Activated naive CD8-positive, alpha-beta T cell treated with anti-CD3 and anti-CD28 coated beads, Interleukin-2, amount 50 U/mL, for 16 hours (primary cell): ENCODE data around the gene MYL9.

ENCODE experiments used
- DNase-seq: peaks from one replicate; pipeline ENCODE4 v3.0.0-alpha.2; 2020; ENCODE audit warnings: low read depth, low spot score

MYL9 gene

DNA sequence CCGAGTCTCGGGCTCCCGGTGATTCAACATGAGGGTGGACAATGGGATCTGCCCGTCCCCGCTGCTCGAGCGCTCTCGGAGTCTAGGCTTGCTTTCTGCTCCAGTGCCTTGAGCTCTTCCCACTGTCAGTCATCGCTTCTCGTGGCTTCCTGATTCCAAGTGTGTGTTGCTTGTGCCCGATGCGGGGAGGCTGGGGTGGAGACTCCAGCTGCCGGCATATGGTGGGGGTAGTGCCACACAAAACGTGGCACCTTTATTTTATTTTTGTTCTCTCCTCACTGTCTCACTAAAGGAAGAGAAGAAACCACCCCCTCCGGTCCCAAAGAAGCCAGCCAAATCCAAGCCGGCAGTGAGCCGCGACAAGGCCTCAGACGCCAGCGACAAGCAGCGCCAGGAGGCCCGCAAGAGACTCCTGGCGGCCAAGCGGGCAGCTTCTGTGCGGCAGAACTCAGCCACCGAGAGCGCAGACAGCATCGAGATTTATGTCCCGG lies 14.8 kb upstream of the MYL9 start:
- DNase-seq: no peak

DNA sequence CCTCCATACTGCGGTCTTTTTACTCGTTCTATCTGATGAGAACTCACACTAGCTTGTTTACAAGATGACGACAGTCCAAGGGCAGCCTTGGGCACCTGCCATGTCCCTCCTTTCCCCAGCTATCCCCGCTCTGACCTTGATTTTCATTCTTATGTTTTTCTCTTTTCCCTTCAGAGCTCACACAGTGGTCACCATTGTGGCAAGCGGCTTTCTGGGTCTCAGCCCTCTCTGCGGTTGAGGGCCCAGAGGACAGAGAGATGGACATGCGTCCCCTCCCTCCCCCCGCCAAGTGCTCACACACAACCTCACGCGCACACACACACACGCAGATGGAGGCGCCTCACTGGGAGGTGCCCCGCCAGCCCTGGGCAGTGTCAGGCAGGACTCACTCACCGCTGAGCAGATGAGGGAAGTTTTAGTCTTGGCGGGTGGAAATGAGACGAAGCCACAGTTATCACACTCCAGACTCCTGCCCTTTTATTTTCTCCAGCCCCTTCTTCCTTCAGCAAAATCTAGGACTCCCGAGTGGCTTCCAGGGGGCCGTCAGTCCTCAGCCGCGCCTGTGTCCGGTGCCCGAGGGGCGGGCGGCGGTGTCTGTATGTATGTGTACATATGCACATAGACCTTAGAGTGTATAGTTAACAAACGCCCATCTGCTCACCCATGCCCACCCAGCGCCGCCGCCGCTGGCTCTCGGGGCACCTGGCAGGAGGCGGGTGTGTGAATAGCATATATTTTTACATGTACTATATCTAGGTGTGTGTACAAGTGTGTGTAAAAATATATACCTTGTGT lies 13.8 kb upstream of the MYL9 start:
- no peak for DNase-seq

DNA sequence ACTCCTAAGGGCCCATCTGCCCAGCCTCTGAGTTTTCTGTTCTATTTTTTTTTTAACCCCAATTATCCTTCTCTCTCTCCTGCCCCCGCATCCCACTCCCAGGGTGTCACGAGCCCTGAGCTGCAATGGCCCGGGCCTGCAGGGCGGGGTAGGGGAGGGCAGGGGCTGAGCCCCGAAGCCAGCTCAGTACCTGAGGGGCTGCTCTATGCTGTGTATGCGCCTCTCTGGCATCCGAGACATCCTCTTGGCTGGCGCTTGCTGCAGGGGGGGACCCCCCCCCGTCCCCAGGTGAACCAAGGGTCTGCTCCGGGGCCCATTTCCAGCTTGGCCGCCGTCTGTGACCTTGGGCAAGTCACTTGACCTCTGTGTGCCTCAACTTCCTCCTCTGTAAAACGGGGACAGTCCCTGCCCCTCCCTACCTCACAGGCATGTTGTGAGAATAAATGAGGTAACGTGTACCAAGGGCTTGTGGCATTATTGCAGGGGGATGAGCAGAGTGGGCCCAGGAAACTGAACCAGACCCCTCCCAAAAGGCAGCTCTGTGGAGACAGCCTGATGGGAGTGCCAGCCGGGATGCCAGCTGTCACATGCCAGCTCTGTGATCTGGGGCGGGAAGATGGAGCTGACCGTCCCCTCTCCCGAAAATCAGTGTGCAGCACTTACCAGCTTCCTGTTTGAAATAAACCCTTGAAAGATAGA lies 13.0 kb upstream of the MYL9 start:
- no peak for DNase-seq

DNA sequence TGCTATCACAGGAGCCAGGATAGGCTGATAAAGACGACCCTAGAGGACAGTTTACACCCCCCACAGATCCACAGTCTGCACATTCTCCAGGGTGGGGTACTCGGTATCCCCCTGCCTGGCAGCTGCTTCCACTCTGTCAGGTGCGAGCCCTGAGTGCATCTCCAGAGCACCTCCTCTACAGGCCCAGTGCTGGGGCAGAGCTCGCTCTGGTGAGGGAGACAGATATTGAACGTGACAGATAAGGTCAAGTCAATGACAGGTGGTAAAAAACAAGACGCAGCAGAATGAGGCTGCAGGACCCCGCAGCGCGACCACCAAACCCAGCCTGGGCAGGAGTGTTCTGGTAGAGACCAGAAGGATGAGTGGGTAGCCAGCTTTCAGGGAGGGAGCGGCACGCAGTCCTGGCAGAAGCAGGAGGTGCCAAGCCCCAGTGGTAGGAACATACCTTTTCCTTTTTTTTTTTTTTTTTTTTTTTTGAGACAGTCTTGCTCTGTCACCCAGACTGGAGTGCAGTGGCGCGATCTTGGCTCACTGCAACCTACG lies 12.4 kb upstream of the MYL9 start:
- no peak for DNase-seq

DNA sequence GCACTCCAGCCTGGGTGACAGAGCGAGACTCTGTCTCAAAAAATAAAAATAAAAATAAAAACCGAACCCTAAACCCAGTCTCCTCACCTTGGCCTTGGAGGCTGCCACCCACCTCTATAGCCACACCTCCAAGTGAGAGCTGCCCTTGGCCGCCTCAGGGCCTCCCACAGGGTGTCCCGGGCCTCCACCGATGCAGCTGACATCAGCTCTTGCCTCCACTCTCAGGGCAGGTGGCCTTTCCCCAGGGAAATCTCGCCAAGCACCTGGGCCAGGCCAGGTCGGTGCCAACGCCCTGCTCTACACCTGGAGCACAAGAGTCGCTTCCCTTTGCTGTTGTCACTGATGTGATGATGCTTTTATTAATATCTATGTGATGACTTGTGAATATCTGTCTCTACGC lies 8.9 kb upstream of the MYL9 start:
- DNase-seq: no peak

DNA sequence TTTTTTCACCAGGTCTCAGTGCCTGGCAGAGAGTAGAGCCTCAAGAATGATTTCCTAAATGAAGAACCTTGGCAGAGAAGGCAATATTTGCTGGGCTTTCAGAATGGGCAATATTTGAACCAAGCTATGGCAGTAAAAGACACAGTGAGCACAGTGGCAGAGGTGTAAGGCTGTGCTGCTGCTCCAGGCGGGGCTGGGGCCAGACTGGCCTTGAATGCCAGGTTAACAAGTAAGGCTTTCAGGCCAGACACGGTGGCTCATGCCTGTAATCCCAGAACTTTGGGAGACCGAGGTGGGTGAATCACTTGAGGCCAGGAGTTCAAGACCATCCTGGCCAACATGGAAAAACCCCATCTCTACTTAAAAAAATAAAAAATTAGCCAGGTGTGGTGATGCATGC lies 8.5 kb upstream of the MYL9 start:
- no peak for DNase-seq

DNA sequence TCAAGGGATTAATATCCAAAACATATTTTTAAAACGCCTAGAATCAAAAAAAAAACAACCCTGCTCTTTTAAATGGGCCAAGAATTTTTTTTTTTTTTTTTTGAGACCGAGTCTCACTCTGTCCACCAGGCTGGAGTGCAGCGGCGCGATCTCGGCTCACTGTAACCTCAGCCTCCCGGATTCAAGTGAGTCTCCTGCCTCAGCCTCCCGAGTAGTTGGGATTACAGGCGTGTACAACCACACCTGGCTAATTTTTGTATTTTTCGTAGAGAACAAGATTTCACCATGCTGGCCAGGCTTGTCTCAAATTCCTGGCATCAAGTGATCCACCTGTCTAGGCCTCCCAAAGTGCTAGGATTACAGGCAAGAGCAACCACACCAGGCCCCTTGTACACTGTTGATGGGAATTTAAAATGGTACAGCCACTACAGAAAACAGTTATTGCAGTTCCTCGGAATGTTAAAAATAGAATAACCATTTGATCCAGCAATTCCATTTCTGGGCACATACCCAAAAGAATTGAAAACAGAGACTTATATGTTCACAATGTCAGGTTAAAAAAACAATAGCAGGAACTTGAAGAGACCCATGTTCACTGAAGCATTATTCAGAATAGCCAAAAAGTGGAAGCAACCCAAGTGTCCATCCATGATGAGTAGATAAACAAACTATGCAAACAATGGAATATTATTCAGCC lies 3.1 kb upstream of the MYL9 start:
- no peak for DNase-seq

DNA sequence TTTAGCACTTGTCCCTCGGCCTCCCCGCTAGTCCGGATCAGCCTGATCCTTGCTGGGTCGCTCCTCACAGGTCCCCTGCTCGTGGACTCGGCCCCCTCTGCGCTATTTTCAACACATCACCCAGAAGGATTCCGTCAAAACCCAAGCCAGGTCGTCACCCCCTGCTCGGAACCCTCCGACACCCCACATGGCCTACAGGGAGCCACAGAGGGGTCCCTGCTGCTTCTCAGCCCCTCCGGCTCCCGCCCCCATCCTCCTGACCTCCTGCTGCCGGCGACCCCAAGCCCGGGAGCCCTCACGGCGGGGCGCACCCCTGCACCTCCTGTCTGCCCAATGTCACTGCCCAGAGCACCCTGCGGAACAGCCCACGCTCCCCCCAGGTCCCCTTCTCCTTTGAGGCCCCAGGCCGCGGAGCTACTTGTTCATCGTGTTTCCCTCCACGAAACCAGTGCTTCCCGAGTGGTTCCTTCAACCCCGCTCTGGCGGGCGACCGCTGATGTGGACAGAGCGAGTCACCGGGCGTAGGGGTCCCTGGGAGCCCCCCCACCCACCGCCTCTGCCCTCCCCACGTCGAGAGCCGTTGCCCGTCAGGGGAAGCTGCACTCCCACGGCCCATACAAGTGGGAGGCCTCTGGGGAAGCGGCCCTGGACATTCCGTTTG lies 638 bp upstream of the MYL9 start:
- no peak for DNase-seq

DNA sequence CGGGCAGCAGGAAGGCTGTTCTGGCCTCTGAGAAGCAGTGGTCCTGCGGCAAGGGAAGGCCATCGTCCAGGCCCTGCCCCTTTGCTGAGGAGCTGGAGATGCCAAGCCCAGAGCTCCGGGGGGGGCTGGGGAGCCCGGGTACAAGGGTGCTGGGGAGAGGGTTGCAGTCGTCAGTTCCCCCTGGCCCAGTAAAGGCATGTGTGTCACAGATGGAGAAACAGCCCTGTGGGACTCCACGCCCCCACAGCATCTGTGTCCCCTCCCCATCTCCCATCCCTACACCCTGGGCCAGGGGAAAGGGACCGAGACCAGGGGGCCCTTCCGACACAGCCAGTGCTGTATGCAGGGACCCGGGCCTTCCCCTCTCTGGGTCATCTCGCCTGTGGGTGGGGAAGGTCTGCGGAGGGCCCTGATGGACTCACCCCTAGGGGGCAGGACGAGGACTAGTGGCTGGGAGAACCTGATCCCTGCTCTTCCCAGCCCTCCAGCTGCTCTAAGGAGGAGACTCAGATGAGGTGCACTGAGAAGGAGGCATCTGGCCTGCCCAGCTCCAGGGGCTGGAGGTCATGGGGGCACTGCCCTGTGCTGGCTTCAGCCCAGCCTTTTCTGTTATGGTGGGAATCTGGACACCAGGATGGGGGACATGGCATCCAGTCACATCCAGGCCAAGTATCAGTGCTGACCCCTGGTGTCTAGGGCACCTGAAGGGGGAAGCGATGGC lies 609 bp downstream of the MYL9 start:
- DNase-seq: no peak

DNA sequence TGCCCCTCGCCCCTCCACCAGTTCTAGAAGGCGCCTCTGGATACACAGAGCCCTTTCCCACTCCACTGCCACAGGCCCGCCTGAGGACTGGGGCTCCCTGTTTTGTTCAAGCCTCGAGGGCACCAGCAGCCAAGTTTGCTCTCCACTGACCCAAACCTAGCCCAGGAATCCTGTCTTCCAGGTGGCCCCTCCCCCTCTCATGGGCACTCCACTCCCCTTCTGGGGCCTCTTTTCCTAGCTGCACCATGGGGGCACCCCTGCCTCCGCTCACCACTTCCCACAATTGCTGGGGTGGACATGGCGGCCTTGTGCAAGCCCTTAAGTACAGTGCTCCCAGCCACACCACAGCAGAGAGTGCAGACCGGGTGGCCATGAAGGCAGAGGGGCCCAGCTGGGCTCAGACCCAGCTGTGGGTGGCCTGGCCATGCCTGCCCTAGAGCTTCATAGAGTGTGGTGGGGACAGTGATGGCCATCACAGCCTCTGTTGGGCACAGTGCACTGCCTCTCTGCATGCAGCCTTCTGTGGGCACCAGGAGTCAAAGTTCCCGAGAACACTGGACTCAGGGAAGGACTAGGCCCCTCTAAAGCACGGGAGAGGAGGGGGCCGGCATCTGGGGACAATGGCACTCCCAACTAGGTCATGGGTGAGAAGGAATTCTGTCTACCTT lies 1.3 kb downstream of the MYL9 start:
- DNase-seq: no peak

DNA sequence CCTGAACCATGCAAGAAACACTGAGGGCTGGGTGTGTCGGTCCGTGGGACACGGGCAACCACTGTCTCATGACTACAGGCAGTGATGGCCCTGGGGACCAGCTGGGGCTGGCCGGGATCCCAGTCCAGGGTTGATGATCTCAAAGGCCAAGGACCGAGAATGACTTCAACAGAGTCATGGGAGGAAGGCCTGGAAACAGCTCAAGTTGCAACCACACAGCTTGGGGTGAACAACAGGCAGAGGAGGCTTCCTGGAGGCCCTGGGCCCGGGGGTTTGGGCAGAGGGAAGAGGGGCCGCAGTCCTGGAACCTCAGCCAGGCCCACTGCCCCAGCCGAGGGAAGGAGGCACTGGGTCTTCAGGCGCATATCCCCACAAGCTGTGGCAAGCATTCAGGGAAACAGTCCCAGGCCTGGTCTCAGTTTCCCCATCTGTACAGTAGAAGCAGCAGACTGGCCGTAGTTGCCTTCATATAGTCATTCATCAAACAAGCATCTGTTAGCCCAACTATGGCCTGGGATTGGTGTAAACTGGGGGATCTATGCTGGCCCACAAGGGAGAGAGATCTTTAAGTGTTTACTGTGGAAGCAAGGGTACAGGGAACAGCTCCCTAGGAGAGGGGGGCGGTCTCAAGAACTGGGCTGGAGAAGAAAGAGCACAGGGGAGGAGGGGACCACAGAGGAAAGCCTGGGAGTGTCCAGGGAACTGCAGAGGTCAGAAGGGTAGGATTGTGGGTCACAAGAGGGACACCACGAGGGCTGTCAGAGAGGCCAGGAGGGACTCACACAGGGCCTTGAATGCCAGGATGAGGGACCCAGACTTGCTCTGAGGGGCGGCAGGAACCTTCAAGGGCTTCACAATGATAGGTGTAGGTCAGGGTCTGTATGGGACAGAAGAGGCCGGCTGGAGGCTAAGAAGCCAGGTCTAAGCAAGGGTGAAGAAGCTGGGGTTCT lies 2.1 kb downstream of the MYL9 start:
- no peak for DNase-seq

DNA sequence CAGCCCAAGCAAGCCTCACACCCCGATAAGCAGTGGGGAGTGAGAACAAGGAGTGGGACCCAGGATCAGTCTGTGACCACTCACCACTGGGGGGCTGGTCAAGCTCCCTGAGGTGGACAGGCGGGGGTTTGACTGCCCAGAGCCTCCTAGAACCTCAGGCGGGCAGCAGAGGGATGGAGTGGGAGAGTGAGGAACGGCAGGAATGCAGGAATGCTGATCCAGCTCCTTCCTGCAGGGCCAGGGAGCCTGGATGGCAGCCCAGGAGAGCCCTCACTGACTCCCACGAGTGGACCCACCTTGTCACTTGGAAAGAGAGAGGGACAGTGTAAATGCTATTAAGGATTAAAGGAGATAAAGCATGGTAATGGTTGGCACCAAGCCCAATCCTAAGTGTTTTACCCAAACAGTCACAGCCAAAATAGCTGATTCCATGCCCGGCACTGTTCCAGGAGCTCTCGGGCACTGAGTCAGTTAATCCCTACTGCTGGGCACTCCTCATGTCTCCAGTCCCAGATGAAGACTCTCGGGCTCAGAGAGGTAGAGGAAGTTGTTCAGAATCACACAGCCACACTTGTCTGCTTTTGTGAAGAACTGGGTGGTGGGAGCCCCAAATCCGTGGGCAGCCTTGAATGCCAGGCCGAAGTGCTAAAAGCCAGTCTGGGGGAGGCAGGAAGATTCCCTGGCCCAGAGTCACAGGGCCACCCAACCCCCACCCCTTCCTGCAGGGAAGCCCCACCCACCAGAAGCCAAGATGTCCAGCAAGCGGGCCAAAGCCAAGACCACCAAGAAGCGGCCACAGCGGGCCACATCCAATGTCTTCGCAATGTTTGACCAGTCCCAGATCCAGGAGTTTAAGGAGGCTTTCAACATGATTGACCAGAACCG lies 3.1 kb downstream of the MYL9 start:
- DNase-seq: no peak

DNA sequence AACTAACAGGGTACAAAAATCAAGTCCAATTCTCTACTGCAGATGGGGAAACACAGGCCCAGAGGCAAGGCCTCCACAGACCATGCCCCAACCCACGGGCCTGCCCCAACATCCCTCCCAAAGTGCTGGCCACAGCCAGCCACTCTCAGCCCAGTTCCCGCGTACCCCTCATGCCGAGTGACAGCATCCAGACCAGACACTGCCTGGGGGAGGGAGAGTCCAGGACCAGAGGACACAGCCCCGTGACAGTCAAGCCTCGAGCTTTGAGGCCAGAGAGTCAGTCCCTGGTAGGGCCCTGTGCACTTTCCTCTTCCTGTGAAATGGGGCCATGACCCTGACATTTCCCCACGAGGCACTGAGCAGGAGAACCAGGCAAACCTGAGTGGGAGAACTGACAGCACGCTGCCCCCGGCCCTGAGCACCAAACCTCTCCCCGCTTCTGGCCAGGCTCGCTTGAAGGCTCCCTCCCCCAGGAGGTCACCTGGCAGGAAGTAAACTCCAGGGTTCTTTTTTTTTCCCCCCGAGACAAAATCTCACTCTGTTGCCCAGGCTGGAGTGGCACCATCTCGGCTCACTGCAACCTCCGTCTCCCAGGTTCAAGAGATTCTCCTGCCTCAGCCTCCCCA lies 4.9 kb downstream of the MYL9 start:
- no peak for DNase-seq

DNA sequence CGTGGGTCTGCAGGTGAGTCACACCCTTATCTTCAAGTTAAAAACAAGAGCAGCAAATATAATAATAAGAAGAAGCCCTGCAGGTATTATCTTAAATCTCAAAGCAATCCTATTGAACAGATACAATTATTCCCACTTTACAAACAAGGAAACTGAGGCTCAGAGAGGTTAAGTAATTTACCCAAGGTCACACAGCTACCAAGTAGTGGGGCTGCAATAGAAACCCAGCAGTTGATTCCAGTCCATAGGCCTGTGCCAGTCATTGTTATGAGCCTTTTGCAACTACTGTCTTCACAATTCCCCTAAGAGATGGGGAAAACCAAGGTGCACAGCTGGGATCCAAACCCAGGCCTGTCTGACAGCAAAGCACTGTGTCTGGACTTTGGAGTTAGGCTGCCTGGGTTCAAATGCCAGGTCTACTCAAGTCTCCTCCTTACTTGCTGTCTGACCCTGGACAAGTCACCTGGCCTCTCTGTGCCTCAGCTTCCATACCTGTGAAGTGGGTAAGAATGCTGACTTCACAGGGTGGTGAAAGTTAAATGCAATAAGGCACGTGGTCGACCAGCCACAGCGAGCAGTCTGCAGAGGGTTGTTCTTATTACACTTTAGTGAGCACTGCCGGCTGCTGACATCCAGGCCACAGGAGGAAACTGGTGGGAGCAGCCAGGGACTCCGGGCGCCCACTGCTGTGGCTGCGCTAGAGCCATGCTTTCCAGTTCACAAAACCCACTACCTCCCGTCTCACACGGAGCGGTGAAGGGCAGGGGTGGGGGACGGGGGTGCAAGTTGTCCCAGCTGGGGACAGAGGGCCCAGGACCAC lies 6.1 kb downstream of the MYL9 start:
- no peak for DNase-seq

DNA sequence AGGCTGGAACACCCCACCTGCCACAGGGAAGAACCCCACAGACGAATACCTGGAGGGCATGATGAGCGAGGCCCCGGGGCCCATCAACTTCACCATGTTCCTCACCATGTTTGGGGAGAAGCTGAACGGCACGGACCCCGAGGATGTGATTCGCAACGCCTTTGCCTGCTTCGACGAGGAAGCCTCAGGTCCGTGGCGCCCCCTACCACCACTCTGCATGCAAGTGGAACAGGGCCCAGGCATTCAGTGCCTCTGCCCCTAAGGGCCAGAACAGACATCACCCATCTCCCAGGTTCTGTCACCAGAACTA lies 6.6 kb downstream of the MYL9 start:
- DNase-seq: no peak

DNA sequence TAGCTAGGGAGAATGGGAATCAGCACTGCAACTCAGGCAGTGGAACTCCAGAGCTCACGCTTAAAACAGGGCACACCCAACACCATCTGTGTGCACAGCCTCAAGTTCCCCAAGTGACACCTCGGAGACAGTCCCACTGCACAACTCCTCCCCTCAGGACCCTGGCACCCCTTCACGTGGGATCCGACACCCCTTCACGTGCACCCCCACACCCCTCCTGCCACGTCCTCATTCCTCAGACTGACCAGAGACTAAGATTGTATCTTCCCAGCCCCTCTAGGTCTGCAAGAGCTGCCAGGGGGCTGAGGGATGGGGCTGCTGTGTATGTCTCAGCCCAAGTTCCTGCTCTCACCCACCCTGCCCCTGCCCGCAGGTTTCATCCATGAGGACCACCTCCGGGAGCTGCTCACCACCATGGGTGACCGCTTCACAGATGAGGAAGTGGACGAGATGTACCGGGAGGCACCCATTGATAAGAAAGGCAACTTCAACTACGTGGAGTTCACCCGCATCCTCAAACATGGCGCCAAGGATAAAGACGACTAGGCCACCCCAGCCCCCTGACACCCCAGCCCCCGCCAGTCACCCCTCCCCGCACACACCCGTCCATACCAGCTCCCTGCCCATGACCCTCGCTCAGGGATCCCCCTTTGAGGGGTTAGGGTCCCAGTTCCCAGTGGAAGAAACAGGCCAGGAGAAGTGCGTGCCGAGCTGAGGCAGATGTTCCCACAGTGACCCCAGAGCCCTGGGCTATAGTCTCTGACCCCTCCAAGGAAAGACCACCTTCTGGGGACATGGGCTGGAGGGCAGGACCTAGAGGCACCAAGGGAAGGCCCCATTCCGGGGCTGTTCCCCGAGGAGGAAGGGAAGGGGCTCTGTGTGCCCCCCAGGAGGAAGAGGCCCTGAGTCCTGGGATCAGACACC lies 7.6 kb downstream of the MYL9 start:
- DNase-seq: no peak
